ENCODE results near the gene PCGF2.

The PCGF2 gene

GRCh38 chr17:38740044-38740443 lies 8.1 kb downstream of the PCGF2 start:
- Histone ChIP-seq H3K36me3 (ENCODE audit: control insufficient read depth in 2 of 2, insufficient read depth in 1 of 2, low read length in 2 of 2) (peaks cover 13 to 51% of the 10 kb centered on the region in 2 experiments; a peak in 2 of 3 replicates), H3K4me3 (ENCODE audit: low read depth, low read length) (no peak overlapping the region), H3K4me1 (ENCODE audit: control insufficient read depth, insufficient read depth, low read length) (peaks cover 18% of the 10 kb centered on the region), H3K27ac (ENCODE audit: extremely low read depth, low read depth, low read length) (no peak overlapping the region), H3K9me3 (ENCODE audit: control insufficient read depth, insufficient read depth, low read depth, low read length) (no peaks in the 10 kb centered on the region)
- ChIA-PET CTCF (interaction anchor here (0.6 to 1.0 kb wide), 2 partner anchors 14 to 63 kb away, joined by 3 read pairs; no protein-coding TSS in a partner anchor), POLR2A (interaction anchor here (0.6 kb wide), 1 partner anchor 9 kb away, joined by 3 read pairs; no protein-coding TSS in a partner anchor)
- TF ChIP-seq MYNN (tag by site-specific recombination; IDR thresholded peaks at IDR 0.05; ENCODE audit: borderline replicate concordance): no peak
- TF ChIP-seq BCL11A (tag by site-specific recombination; IDR thresholded peaks at IDR 0.05; ENCODE audit: low read depth): no peak
- no peak for TF ChIP-seq ZBTB6 (tag by site-specific recombination; IDR thresholded peaks at IDR 0.05)
- TF ChIP-seq ZNF416 (tag by site-specific recombination; IDR thresholded peaks at IDR 0.05): no peak
- TF ChIP-seq ZEB2 (tag by site-specific recombination; IDR thresholded peaks at IDR 0.05): no peak
- TF ChIP-seq KLF7 (tag by site-specific recombination; IDR thresholded peaks at IDR 0.05; ENCODE audit: borderline replicate concordance): no peak
- no peak for TF ChIP-seq ZNF488 (tag by site-specific recombination; IDR thresholded peaks at IDR 0.05)
- TF ChIP-seq ZNF341 (tag by site-specific recombination; IDR thresholded peaks at IDR 0.05; ENCODE audit: low read depth): no peak
- TF ChIP-seq ZNF501 (tag by site-specific recombination; IDR thresholded peaks at IDR 0.05): no peak
- no peak for TF ChIP-seq ZNF211 (tag by site-specific recombination; IDR thresholded peaks at IDR 0.05; ENCODE audit: low read depth)
- no peak for TF ChIP-seq RBAK (tag by site-specific recombination; IDR thresholded peaks at IDR 0.05)

- Histone ChIP-seq H3K4me3 (ENCODE audit: low read depth, low read length) (no peak overlapping the region), H3K36me3 (ENCODE audit: control insufficient read depth in 2 of 2, insufficient read depth in 1 of 2, low read length in 2 of 2) (peaks cover 13 to 57% of the 10 kb centered on the region in 2 experiments; a peak in 2 of 3 replicates), H3K4me1 (ENCODE audit: control insufficient read depth, insufficient read depth, low read length) (peaks cover 18% of the 10 kb centered on the region), H3K27ac (ENCODE audit: extremely low read depth, low read depth, low read length) (no peak overlapping the region), H3K9me3 (ENCODE audit: control insufficient read depth, insufficient read depth, low read depth, low read length) (no peaks in the 10 kb centered on the region)
- TF ChIP-seq ZNF23 (tag by site-specific recombination; IDR thresholded peaks at IDR 0.05; ENCODE audit: borderline replicate concordance): no peak
- no peak for TF ChIP-seq ZBTB6 (tag by site-specific recombination; IDR thresholded peaks at IDR 0.05)
- no peak for TF ChIP-seq ZNF239 (tag by site-specific recombination; IDR thresholded peaks at IDR 0.05)
- TF ChIP-seq EGR2 (tag by site-specific recombination; IDR thresholded peaks at IDR 0.05; ENCODE audit: low read depth): 0 out of 2 replicates have a peak, but pooled peaks have one; percentile 7
- ChIA-PET POLR2A (no interaction called here), CTCF (no interaction called here)
These were observed 8.8 kb downstream of the PCGF2 start for GRCh38 chr17:38739305-38739704.

- ChIA-PET POLR2A (no interaction called here), CTCF (interaction anchor here (1.5 kb wide), 1 partner anchor 11 kb away, joined by 3 read pairs; no protein-coding TSS in a partner anchor)
- Histone ChIP-seq H3K36me3 (ENCODE audit: control insufficient read depth in 2 of 2, insufficient read depth in 1 of 2, low read length in 2 of 2) (peaks cover 13 to 63% of the 10 kb centered on the region in 2 experiments; a peak in 2 of 3 replicates), H3K4me1 (ENCODE audit: control insufficient read depth, insufficient read depth, low read length) (peaks cover 14% of the 10 kb centered on the region), H3K9me3 (ENCODE audit: control insufficient read depth, insufficient read depth, low read depth, low read length) (no peaks in the 10 kb centered on the region), H3K27ac (ENCODE audit: extremely low read depth, low read depth, low read length) (no peak overlapping the region), H3K4me3 (ENCODE audit: low read depth, low read length) (no peak overlapping the region)
- no peak for TF ChIP-seq ZSCAN18 (tag by site-specific recombination; IDR thresholded peaks at IDR 0.05)
- TF ChIP-seq ZNF701 (tag by site-specific recombination; IDR thresholded peaks at IDR 0.05): no peak
- TF ChIP-seq ZNF600 (tag by site-specific recombination; IDR thresholded peaks at IDR 0.05): no peak
- TF ChIP-seq ZNF549 (tag by site-specific recombination; IDR thresholded peaks at IDR 0.05): no peak
- TF ChIP-seq ZNF530 (tag by site-specific recombination; IDR thresholded peaks at IDR 0.05; ENCODE audit: low read depth): no peak
- TF ChIP-seq ZNF398 (tag by site-specific recombination; IDR thresholded peaks at IDR 0.05): no peak
- TF ChIP-seq SCRT2 (tag by site-specific recombination; IDR thresholded peaks at IDR 0.05): no peak
- no peak for TF ChIP-seq ZNF239 (tag by site-specific recombination; IDR thresholded peaks at IDR 0.05)
- TF ChIP-seq ZNF629 (tag by site-specific recombination; IDR thresholded peaks at IDR 0.05): no peak
- no peak for TF ChIP-seq SP2 (tag by site-specific recombination; IDR thresholded peaks at IDR 0.05)
These were observed 9.4 kb downstream of the PCGF2 start for GRCh38 chr17:38738686-38739085.
